ENCODE data around the gene PLXNC1. TPM values are rescaled to one million over a fixed set of nuclear protein-coding genes. Genes with fewer than 3 reads are reported as not detected.

PLXNC1 gene
- polyA plus RNA-seq, 1 experiment: 4.8 TPM

- peaks cover 20% of the 10 kb centered on the region for H3K27me3 ChIP-seq (ENCODE audit: control insufficient read depth, insufficient read depth, low read length)
- CTCF ChIA-PET: no interaction called here
Measured at GRCh38 chr12:94165670-94166364, 17.4 kb downstream of the PLXNC1 start.

GRCh38 chr12:94167071-94167755, 18.8 kb downstream of the PLXNC1 start:
- ChIA-PET CTCF (no interaction called here), POLR2A (no interaction called here)
- Histone ChIP-seq H3K9me3 (ENCODE audit: control insufficient read depth, insufficient read depth, low read length) (peaks cover 3% of the 10 kb centered on the region; the same call in 1 of the 2 replicates), H3K4me3 (ENCODE audit: low read depth, low read length) (no peak overlapping the region), H3K27me3 (ENCODE audit: control insufficient read depth, insufficient read depth, low read length) (peaks cover 18% of the 10 kb centered on the region), H3K27ac (ENCODE audit: low read depth, low read length) (no peak overlapping the region)
- no peak for TF ChIP-seq CTCF (IDR thresholded peaks at IDR 0.05; ENCODE audit: low read depth, low read length)
- DNase-seq (ENCODE audit: low read depth, low spot score): no peak

More at GRCh38 chr12:94165670-94166364, 17.4 kb downstream of the PLXNC1 start:
- Histone ChIP-seq H3K27ac (ENCODE audit: low read depth, low read length) (no peak overlapping the region), H3K9me3 (ENCODE audit: control insufficient read depth, insufficient read depth, low read length) (no peaks in the 10 kb centered on the region), H3K4me3 (ENCODE audit: low read depth, low read length) (no peak overlapping the region)
- TF ChIP-seq CTCF (IDR thresholded peaks at IDR 0.05; ENCODE audit: low read depth, low read length): no peak
- no peak for DNase-seq (ENCODE audit: low read depth, low spot score)
- POLR2A ChIA-PET: no interaction called here

- TF ChIP-seq CTCF (IDR thresholded peaks at IDR 0.05; ENCODE audit: low read depth, low read length): no peak
- POLR2A ChIA-PET: no interaction called here
Measured at GRCh38 chr12:94167756-94168416, 19.5 kb downstream of the PLXNC1 start.

GRCh38 chr12:94169495-94169894, 21.1 kb downstream of the PLXNC1 start:
- DNase-seq (ENCODE audit: low read depth, low spot score): no peak
- peaks cover 17% of the 10 kb centered on the region for H3K27me3 ChIP-seq (ENCODE audit: control insufficient read depth, insufficient read depth, low read length)
- ChIA-PET CTCF (no interaction called here), POLR2A (no interaction called here)
- H3K9me3 ChIP-seq (ENCODE audit: control insufficient read depth, insufficient read depth, low read length): peaks cover 5% of the 10 kb centered on the region
- TF ChIP-seq CTCF (IDR thresholded peaks at IDR 0.05; ENCODE audit: low read depth, low read length): no peak
- H3K27ac ChIP-seq (ENCODE audit: low read depth, low read length): no peak overlapping the region
- H3K4me3 ChIP-seq (ENCODE audit: low read depth, low read length): no peak overlapping the region

More at GRCh38 chr12:94167756-94168416, 19.5 kb downstream of the PLXNC1 start:
- no peak for DNase-seq (ENCODE audit: low read depth, low spot score)
- no peak overlapping the region for H3K27ac ChIP-seq (ENCODE audit: low read depth, low read length)
- no peak overlapping the region for H3K4me3 ChIP-seq (ENCODE audit: low read depth, low read length)
- CTCF ChIA-PET: no interaction called here
- H3K27me3 ChIP-seq (ENCODE audit: control insufficient read depth, insufficient read depth, low read length): peaks cover 17% of the 10 kb centered on the region
- H3K9me3 ChIP-seq (ENCODE audit: control insufficient read depth, insufficient read depth, low read length): peaks cover 3% of the 10 kb centered on the region; the same call in 1 of the 2 replicates
